ENCODE results near the gene RNF167.

RNF167 gene

DNA sequence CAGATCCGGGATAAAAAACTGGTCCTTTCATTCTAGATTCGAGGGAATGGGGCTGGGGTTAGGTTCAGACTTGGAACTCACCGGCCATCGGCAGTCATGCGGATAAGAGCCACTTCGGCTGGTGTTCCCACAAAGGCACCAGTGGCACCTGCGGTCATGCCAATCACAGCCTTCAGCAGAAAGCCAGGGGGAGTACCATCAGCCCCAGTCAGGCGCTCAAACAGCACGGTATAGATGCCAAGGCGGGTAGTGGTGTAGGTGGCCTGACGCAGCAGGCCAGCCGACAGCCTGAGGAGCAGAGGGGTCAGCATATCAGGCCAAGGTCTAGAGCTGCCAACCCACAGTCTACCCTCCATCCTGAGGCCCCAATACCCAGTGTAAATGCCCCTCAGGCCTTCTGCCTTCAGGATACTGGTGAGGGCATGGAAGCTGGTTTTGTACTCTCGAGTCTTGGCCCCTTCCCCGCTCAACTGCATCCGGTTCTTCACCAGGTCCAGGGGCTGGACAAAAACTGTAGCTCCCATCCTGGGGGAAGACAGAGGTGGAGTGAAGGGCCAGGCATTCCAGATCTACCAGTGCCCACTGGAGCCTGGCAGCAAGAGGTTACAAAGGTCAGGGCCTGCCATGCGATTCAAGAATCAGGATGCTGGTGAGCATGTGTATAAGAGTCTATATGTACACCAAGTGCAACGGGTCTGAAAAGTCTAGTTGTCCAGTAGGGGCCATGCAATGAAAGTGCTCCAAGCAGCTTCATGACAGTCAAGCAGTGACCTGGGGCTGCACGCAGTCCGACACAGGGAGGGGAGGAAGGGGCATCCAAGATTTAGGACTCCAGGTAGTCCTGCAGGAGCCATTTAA, 1.2 kb upstream of the RNF167 start:
- no peak for DNase-seq (ENCODE audit: low read depth)

GRCh38 chr17:4939546-4939795, 597 bp upstream of the RNF167 start:
- DNase-seq (ENCODE audit: low read depth), result no peak

DNA sequence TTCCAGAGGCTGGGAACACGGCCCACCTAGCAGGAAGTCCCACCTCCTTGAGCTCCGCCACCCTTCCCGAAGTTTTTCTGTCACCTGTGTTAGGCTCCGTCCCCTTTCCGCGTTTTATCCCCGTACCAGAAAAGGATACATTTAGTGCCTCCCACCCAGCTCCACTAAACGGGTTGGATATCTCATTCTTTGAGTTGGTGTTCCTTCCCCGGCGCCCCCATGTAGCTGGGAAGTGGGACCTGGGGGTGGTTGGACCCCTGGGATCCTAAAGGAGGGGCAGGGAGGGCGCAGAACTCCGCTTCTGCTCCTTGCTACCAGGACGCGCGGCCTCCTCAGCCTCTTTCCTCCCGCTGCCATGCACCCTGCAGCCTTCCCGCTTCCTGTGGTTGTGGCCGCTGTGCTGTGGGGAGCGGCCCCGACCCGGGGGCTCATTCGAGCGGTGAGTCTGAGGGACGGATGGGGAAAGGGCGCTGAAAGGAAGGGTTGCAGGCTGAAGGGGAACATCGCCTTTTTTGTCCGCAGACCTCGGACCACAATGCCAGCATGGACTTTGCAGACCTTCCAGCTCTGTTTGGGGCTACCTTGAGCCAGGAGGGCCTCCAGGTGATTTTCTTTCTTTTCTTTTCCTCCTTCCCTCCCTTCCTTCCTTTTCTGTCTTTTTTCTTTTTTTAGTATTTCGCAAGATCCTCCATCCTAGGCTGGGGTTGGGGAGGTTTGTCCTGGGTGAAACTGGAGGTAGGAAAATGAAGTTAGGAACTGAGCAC, 669 bp downstream of the RNF167 start:
- DNase-seq (ENCODE audit: low read depth), result no peak

DNA sequence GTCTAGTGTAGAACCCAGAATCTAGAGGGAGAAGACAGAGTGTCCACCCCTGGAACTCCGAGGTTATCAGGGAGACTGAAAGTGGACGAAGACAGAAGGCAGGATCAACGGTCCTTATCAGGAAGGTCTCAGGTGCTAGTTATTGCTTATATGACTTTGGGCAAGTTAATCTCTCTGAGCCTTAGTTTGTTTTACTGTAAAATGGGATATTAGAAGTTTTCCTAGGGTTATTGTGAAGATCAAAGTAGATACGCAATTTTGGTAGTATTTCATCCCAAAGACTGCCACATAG, 1.2 kb downstream of the RNF167 start:
- DNase-seq (ENCODE audit: low read depth), result no peak

- DNase-seq (ENCODE audit: low read depth), result no peak
Measured at GRCh38 chr17:4942760-4943508, 2.9 kb downstream of the RNF167 start.

- DNase-seq (ENCODE audit: low read depth), result no peak
Measured at GRCh38 chr17:4944163-4944553, 4.1 kb downstream of the RNF167 start.

DNA sequence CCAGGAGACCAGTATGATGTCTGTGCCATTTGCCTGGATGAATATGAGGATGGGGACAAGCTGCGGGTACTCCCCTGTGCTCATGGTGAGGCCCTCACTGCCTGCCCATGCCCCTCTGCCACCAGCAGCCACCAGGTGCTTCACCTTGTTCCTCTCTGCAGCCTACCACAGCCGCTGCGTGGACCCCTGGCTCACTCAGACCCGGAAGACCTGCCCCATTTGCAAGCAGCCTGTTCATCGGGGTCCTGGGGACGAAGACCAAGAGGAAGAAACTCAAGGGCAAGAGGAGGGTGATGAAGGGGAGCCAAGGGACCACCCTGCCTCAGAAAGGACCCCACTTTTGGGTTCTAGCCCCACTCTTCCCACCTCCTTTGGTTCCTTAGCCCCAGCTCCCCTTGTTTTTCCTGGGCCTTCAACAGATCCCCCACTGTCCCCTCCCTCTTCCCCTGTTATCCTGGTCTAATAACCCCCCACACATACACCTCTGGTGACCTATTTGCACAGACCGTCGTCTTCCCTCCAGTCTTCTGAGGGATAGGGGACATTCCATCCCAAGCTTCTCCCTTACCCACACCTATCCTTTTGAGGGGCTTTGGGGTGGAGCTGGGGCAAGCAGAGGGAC, 4.6 kb downstream of the RNF167 start:
- no peak for DNase-seq (ENCODE audit: low read depth)

DNA sequence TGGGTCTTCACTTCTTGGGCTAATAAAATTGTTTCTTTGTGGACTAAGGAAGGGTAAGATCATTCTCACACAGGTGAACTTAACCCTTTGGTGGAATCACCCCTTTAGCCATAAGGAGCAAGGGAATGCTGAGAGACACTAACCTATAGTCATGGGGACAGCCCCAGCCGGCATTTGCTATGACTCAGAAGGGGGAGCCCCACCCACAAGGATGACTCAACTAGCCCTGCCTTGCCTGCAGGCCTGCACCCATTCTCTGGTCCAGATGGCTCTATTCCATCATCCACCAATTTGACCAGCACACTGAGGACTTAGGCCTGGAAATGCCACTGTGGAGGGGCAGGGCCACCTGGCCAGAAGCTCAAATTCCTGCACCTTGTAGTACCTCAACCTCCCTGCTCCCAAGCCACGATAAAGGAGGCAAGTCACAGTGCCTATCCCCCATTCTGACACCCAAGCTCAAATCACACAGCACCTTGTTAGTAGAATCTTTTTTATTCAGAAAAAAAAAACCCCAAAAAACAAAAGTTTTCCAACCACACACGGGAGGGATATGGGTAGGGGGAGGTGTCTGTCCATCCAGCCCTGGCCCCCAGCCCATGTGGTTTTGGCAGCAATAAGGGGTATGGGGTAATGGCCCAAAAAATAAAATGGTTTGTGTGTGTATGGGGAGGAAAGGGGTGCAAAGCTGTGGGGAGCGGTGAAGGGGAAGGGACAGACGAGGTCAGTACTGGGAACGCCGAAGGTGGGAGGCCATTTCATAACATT, 5.3 kb downstream of the RNF167 start:
- peak; percentile 76 for DNase-seq (ENCODE audit: low read depth)

DNA sequence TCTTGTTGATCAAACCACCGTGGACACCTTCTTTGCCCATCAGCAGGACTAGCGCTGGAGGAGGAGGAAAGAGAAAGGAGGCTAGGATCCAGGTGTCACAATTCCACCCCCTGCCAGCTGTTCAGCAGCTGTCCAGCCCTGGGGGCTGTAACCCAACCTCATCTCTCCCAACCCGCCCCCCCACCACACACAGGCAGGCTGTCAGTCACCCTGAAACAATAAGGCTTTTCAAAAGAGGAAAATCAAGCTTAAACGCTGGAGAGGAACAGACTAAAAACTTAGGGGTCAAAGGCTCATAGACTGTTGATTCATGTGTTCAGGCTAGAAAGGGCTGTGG, 5.8 kb downstream of the RNF167 start:
- no peak for DNase-seq (ENCODE audit: low read depth)

DNA sequence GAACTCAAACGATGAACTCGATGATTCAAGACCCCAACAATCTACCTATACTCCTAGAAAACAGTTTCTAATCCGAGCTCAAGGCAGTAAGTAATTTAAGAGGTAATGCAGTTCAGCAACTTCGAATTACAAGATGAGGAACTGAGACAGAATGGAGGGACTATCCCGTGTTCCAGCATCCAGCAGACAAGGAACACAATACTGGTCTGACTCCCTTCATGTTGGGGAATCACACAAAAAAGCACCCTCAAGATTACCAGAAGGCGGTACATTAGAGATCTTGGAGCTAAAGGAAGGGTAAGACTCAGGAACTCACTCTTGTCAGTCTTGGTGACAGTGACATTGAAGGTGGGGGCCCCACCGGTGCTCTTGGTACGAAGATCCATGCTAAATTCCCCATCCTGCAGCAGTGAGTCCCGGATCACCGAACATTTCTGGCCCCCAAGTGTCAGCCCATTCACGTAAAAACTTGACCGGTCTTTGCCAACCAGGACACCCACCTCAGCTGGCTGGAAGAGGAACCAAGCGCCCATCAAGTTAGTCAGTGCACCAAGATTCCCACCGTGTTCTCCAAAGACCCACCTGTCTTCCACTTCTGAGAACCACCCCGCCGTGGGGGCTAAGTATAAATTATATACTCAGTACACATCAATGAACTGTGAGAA, 6.4 kb downstream of the RNF167 start:
- no peak for DNase-seq (ENCODE audit: low read depth)

DNA sequence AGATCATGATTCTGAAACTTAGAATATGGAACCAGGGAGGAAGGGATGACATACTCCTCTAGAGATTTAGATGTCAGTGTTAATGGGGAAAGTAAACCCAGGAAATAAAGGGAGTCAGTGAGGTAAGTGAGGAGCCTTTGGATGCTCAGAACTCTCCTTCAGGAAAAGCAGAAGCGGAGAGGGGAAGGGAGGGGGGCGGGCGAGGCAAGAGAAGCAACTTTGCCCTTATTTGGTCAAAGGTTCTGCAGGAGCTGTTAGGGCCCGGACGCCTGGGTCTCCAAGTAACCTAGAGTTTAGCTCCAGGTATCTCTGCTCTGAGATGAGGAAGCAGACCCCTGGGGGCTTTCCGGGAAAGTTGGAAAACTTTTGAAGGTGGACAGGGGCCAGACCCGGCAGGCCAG, 6.9 kb downstream of the RNF167 start:
- no peak for DNase-seq (ENCODE audit: low read depth)

DNA sequence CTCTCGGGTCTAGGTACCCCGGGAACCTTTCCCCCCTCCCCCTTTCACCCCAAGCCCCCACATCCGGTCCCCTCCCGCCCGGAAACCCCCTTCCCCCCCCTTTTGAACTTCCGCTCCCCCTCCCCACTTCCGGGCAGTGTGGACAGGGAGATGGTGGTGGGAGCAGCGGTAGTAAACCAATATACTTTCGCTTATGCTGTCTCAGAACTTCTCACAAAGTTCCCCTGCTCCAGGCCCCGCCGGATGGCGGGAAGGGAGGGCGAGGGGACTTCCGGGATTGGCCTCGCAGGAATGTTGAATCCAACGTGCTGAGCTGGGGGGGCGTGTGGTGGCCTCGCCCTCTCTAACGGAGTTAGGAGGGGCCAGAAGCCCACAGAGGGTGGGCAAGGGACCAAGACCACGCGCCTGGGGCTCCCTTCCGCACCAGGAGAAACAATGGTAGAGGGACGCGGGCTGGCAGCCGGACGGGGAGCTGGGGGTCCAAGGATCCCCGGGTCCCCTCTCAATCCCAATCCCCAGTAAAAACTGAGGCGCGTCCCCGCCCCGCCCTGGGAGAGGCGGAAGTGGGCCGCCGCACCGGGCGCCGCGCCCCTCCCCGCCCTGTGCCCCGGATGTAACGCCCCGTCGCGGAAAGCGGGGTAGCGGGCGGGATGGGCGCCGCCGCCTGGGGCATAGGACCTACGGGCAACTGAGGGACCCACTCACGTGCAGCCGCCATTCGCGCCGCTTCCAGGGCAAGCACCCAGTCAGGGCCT, 7.5 kb downstream of the RNF167 start:
- no peak for DNase-seq (ENCODE audit: low read depth)

GRCh38 chr17:4948166-4948930, 8.3 kb downstream of the RNF167 start, which contains the start of gene PFN1:
Gene PFN1 (minus strand): TSS chr17:4948530. CDS start chr17:4948394, 136 bp downstream.
- DNase-seq (ENCODE audit: low read depth), result peak; percentile 87

GRCh38 chr17:4948931-4949320, 8.9 kb downstream of the RNF167 start:
- peak; percentile 66 for DNase-seq (ENCODE audit: low read depth)

- peak; percentile 62 for DNase-seq (ENCODE audit: low read depth)
Measured at GRCh38 chr17:4949321-4950074, 9.4 kb downstream of the RNF167 start.

GRCh38 chr17:4950075-4950745, 10.1 kb downstream of the RNF167 start:
- DNase-seq (ENCODE audit: low read depth), result no peak

DNA sequence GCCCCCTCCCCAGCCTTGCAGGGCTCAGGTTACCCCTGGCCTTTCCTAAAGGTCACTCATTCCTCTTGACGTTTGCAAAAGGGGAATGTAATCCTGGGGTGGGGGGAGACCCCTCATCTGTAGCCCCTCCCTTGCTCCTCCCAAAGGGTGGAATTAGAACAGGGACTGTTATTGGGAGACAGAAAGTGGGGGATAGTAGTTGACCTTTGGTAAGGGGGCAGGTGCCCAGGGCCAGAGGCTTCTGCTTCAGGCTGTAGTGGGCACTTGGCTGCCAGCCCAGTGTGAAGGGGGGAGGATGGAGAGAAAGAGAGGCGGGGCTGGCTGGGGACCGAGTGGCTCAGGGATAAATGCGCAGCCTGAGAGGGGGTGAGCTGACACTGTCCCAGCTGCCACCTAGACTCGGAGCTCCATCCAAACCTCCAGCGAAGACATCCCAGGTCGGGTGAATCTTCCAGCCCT, 10.7 kb downstream of the RNF167 start, which contains the start of gene ENO3:
ENO3 (plus strand) TSS at position 374 of the 459 bp plus-strand sequence. CDS start 711 bp downstream, outside the sequence.
- no peak for DNase-seq (ENCODE audit: low read depth)

DNA sequence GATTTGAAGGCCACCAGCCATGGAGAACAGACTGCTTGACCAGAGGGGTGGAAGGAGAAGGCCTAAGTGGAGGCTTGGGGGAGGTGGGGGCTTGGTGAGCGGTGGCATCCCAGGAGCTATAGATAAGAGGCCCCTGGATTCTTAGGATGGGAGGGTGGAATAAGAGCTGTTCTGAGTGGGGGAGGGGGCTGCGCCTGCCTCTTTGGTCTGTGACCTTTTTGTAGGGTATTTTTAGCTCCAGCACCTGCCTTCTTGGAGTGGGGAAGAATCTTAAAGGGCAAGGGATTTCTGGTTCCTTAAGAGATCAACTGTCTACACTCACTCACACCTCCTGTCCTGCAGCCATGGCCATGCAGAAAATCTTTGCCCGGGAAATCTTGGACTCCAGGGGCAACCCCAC, 11.4 kb downstream of the RNF167 start:
- DNase-seq (ENCODE audit: low read depth), result no peak

All from stimulated activated CD8-positive, alpha-beta memory T cell treated with anti-CD3 and anti-CD28 coated beads, Interleukin-4, amount 100 ng/mL, for 24 hours (primary cell).